Caco-2 (cell line): ENCODE measurements around the gene AIFM3. TPM values are rescaled to one million over a fixed set of nuclear protein-coding genes. Genes with fewer than 3 reads are reported as not detected.

ENCODE experiments used
- BruUV-seq: library from RNA; stranded (reverse); fragments of 400-500 nt; replicated peaks from 2 replicates; lab custom pipeline; 2021; lab: Mats Ljungman, UMichigan
- CTCF ChIA-PET: fragments of 300-600 bp; sonication (Branson Sonifier 250); formaldehyde crosslinking; loops from one replicate; lab custom pipeline; 2022; ENCODE audit warnings: antibody characterized with exemption; lab: Charles Lee
- POLR2A ChIA-PET: fragments of 300-600 bp; sonication (Branson Sonifier 250); formaldehyde crosslinking; loops from one replicate; lab custom pipeline; 2022; ENCODE audit warnings: antibody characterized with exemption; lab: Charles Lee
- DNase-seq, 2 experiments: peaks; one replicate each; pipeline versions ENCODE4 v3.0.0 to v3.0.0-alpha.2; 2020 to 2022
- H3K27me3 ChIP-seq: replicated peaks from 2 replicates; pipeline ENCODE4 v1.6.0; 2011; ENCODE audit warnings: low read length; ENCODE audit not compliant: control insufficient read depth, insufficient read depth
- H3K36me3 ChIP-seq: 2 replicates; pipeline ENCODE4 v1.5.1; 2011; ENCODE audit warnings: low read length; ENCODE audit not compliant: control insufficient read depth, insufficient read depth
- H3K4me1 ChIP-seq: fragments of 250-450 bp; sonication (Bioruptor Pico); 2 replicates; pipeline ENCODE4 v1.5.1; 2020; ENCODE audit warnings: mild to moderate bottlenecking
- H3K4me3 ChIP-seq: 2 replicates; pipeline ENCODE4 v1.5.1; 2011; ENCODE audit warnings: low read depth, mild to moderate bottlenecking, control low read depth, low read length
- H3K9me3 ChIP-seq: fragments of 250-450 bp; sonication (Bioruptor Pico); 2 replicates; pipeline ENCODE4 v1.5.1; 2020; ENCODE audit warnings: mild to moderate bottlenecking, moderate library complexity
- H3K27ac Mint-ChIP-seq: one replicate; pipeline ENCODE4 v1.8.0; 2022; ENCODE audit warnings: mixed read lengths; ENCODE audit not compliant: unreplicated experiment
- H3K27me3 Mint-ChIP-seq: one replicate; pipeline ENCODE4 v1.8.0; 2022; ENCODE audit warnings: mixed read lengths; ENCODE audit not compliant: insufficient read depth, unreplicated experiment
- H3K36me3 Mint-ChIP-seq: one replicate; pipeline ENCODE4 v1.8.0; 2022; ENCODE audit warnings: mild to moderate bottlenecking, mixed read lengths; ENCODE audit not compliant: insufficient read depth, unreplicated experiment
- H3K4me1 Mint-ChIP-seq: one replicate; pipeline ENCODE4 v1.8.0; 2022; ENCODE audit warnings: low read depth, mixed read lengths; ENCODE audit not compliant: unreplicated experiment
- H3K4me3 Mint-ChIP-seq: one replicate; pipeline ENCODE4 v1.8.0; 2022; ENCODE audit warnings: mild to moderate bottlenecking, moderate library complexity, mixed read lengths; ENCODE audit not compliant: unreplicated experiment
- H3K9me3 Mint-ChIP-seq: one replicate; pipeline ENCODE4 v1.8.0; 2022; ENCODE audit warnings: mixed read lengths; ENCODE audit not compliant: unreplicated experiment
- CTCF ChIP-seq, 2 experiments: fragments of 200-600 bp in 1 of 2; IDR thresholded peaks; 1 replicate in 1 of 2; 2 replicates in 1 of 2; pipeline versions ENCODE4 v1.5.1 to v1.8.0; 2011 to 2022; ENCODE audit warnings: antibody characterized with exemption in 1 of 2, control low read depth in 1 of 2, inconsistent platforms in 1 of 2, low read depth in 1 of 2, low read length in 1 of 2, mild to moderate bottlenecking in 1 of 2, moderate library complexity in 1 of 2; ENCODE audit not compliant: insufficient read depth in 1 of 2, severe bottlenecking in 1 of 2, unreplicated experiment in 1 of 2
- intact Hi-C: fragments of 100-400 bp; cut with micrococcal nuclease; formaldehyde crosslinking; loops from one replicate; pipeline ENCODE4 v1.10.0; 2022; ENCODE audit not compliant: unreplicated experiment
- total RNA-seq: library from RNA; stranded (reverse); gene quantifications from 2 replicates; pipeline ENCODE4 v1.2.3, GENCODE V29; 2022

AIFM3 gene
- total RNA-seq, 1 experiment from 2014 or later = 0.73 TPM

GRCh38 chr22:20926243-20926642 lies 40.8 kb upstream of the AIFM3 start:
- H3K27me3 ChIP-seq = no peaks in the 10 kb centered on the region
- DNase-seq = no peak
- H3K27ac Mint-ChIP-seq = no peak overlapping the region
- BruUV-seq = no TSS peak
- no peaks in the 10 kb centered on the region for H3K36me3 ChIP-seq
- no peaks in the 10 kb centered on the region for H3K27me3 Mint-ChIP-seq
- ChIA-PET CTCF (interaction anchor here (0.9 to 1.3 kb wide), 2 partner anchors 9 to 41 kb away, joined by 3 read pairs; partner anchors contain the start of gene CRKL), POLR2A (no interaction called here)
- TF ChIP-seq CTCF (IDR thresholded peaks at IDR 0.05; ENCODE audit: insufficient read depth in 1 of 2, low read depth in 1 of 2, low read length in 1 of 2, severe bottlenecking in 1 of 2, unreplicated experiment in 1 of 2) = no peak
- H3K4me1 ChIP-seq = peaks cover 11% of the 10 kb centered on the region; the same call in 1 of the 2 replicates
- no peak overlapping the region for H3K4me3 Mint-ChIP-seq
- no peak overlapping the region for H3K4me3 ChIP-seq
- peaks cover 41% of the 10 kb centered on the region for H3K36me3 Mint-ChIP-seq
- no peaks in the 10 kb centered on the region for H3K9me3 ChIP-seq
- intact Hi-C loops = no loop called here
- H3K9me3 Mint-ChIP-seq = no peaks in the 10 kb centered on the region
- peaks cover 26% of the 10 kb centered on the region for H3K4me1 Mint-ChIP-seq

- TF ChIP-seq CTCF (IDR thresholded peaks at IDR 0.05; ENCODE audit: insufficient read depth in 1 of 2, low read depth in 1 of 2, low read length in 1 of 2, severe bottlenecking in 1 of 2, unreplicated experiment in 1 of 2) = no peak
- DNase-seq = peak in 1 of 2 experiments; percentile 6
- Histone ChIP-seq H3K9me3 (no peaks in the 10 kb centered on the region), H3K4me1 (0 out of 2 replicates have a peak, but pooled peaks cover under 1% of the 10 kb centered on the region), H3K27me3 (no peaks in the 10 kb centered on the region), H3K36me3 (no peaks in the 10 kb centered on the region; the same call in 1 of the 2 replicates), H3K4me3 (no peak overlapping the region)
- Mint-ChIP-seq H3K36me3 (peaks cover 29% of the 10 kb centered on the region), H3K27ac (no peak overlapping the region), H3K4me1 (peaks cover 16% of the 10 kb centered on the region), H3K9me3 (no peaks in the 10 kb centered on the region), H3K4me3 (no peak overlapping the region), H3K27me3 (no peaks in the 10 kb centered on the region)
- no TSS peak for BruUV-seq
- POLR2A ChIA-PET = no interaction called here
- intact Hi-C loops = no loop called here
- CTCF ChIA-PET = no interaction called here
Observed at GRCh38 chr22:20927940-20928572, 39.0 kb upstream of the AIFM3 start.

DNA sequence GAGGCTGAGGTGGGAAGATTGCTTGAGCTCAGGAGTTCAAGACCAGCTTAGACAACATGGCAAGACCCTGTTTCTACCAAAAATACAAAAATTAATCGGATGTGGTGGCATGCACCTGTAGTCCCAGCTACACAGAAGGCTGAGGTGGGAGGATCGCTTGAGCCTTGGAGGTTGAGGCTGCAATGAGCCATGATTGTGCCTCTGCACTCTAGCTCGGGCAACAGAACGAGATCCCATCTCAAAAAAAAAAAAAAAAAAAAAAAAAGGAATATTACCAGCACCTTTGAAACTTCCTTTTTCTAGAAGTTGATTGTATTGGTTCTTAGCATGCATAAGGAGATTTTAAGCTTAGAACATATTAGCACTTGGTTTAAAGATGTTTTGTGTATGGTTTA lies 38.5 kb upstream of the AIFM3 start:
- no peaks in the 10 kb centered on the region for H3K4me1 ChIP-seq
- no peak for TF ChIP-seq CTCF (IDR thresholded peaks at IDR 0.05; ENCODE audit: insufficient read depth in 1 of 2, low read depth in 1 of 2, low read length in 1 of 2, severe bottlenecking in 1 of 2, unreplicated experiment in 1 of 2)
- H3K27me3 Mint-ChIP-seq = no peaks in the 10 kb centered on the region
- no peaks in the 10 kb centered on the region; the same call in 1 of the 2 replicates for H3K36me3 ChIP-seq
- no peak overlapping the region for H3K27ac Mint-ChIP-seq
- ChIA-PET POLR2A (no interaction called here), CTCF (no interaction called here)
- H3K9me3 Mint-ChIP-seq = no peaks in the 10 kb centered on the region
- DNase-seq = no peak
- intact Hi-C loops = no loop called here
- BruUV-seq = no TSS peak
- H3K27me3 ChIP-seq = no peaks in the 10 kb centered on the region
- no peak overlapping the region for H3K4me3 ChIP-seq
- H3K4me1 Mint-ChIP-seq = peaks cover 16% of the 10 kb centered on the region
- peaks cover 29% of the 10 kb centered on the region for H3K36me3 Mint-ChIP-seq
- no peak overlapping the region for H3K4me3 Mint-ChIP-seq
- no peaks in the 10 kb centered on the region for H3K9me3 ChIP-seq
